SK-N-SH (cell line): ENCODE results near the gene TACC2. TPM values are rescaled to one million over a fixed set of nuclear protein-coding genes. Genes with fewer than 3 reads are reported as not detected.

Experiments used
- CTCF ChIA-PET: fragments of 300-600, 350-600 bp; formaldehyde crosslinking; extraction: SDS; loops from one replicate; lab custom pipeline; 2021; lab: Yijun Ruan, JAX
- POLR2A ChIA-PET: fragments of 350-600 bp; sonication (Branson Sonifier 250); formaldehyde crosslinking; extraction: SDS; loops from one replicate; lab custom pipeline; 2020; ENCODE audit warnings: antibody characterized with exemption, inconsistent platforms; lab: Yijun Ruan, JAX
- DNase-seq: peaks from one replicate; pipeline ENCODE4 v3.0.0; 2012
- H2AFZ ChIP-seq: fragments of 200-600 bp; sonication (generic); 2 replicates; pipeline ENCODE4 v1.8.1; 2016; ENCODE audit warnings: antibody characterized with exemption, mild to moderate bottlenecking, low read depth
- H3F3A ChIP-seq: fragments of 200-600 bp; sonication (generic); replicated peaks from 2 replicates; pipeline ENCODE3; 2016; ENCODE audit warnings: antibody characterized with exemption, mild to moderate bottlenecking; ENCODE audit not compliant: insufficient read depth
- H3K27ac ChIP-seq, 2 experiments: fragments of 200-500 bp in 1 of 2; fragments of 200-600 bp in 1 of 2; sonication (Bioruptor generic) in 1 of 2; sonication (generic), shearing (Covaris generic) in 1 of 2; 2 replicates each; pipeline versions ENCODE4 v1.5.1 to v1.6.1; 2014 to 2016; ENCODE audit warnings: low read depth in 2 of 2, inconsistent platforms in 1 of 2, low read length in 1 of 2, mild to moderate bottlenecking in 1 of 2, mixed read lengths in 1 of 2
- H3K27me3 ChIP-seq: fragments of 200-600 bp; sonication (generic), shearing (Covaris generic); 2 replicates; pipeline ENCODE4 v1.6.1; 2016; ENCODE audit warnings: mixed run types; ENCODE audit not compliant: insufficient read depth
- H3K36me3 ChIP-seq, 2 experiments: fragments of 200-500 bp in 1 of 2; fragments of 200-600 bp in 1 of 2; sonication (Bioruptor generic) in 1 of 2; sonication (generic) in 1 of 2; replicated peaks in 1 of 2; 2 replicates each; pipeline versions ENCODE3 to v1.5.1; 2014 to 2016; ENCODE audit warnings: low read length in 1 of 2, mild to moderate bottlenecking in 1 of 2; ENCODE audit not compliant: insufficient read depth in 2 of 2, control insufficient read depth in 1 of 2
- H3K4me1 ChIP-seq, 2 experiments: fragments of 200-500 bp in 1 of 2; fragments of 200-600 bp in 1 of 2; sonication (Bioruptor generic) in 1 of 2; sonication (generic), shearing (Covaris generic) in 1 of 2; 2 replicates each; pipeline versions ENCODE4 v1.5.1 to v1.6.1; 2014 to 2016; ENCODE audit warnings: low read depth in 1 of 2, low read length in 1 of 2, mixed run types in 1 of 2; ENCODE audit not compliant: insufficient read depth in 2 of 2, control insufficient read depth in 1 of 2
- H3K4me2 ChIP-seq: fragments of 200-600 bp; sonication (generic), shearing (Covaris generic); 2 replicates; pipeline ENCODE4 v1.6.1; 2017; ENCODE audit warnings: mixed run types
- H3K4me3 ChIP-seq, 2 experiments: fragments of 200-500 bp in 1 of 2; fragments of 200-600 bp in 1 of 2; sonication (Bioruptor generic) in 1 of 2; sonication (generic), shearing (Covaris generic) in 1 of 2; 2 replicates each; pipeline versions ENCODE4 v1.5.1 to v1.8.1; 2014 to 2016; ENCODE audit warnings: low read depth in 2 of 2, inconsistent platforms in 1 of 2, low read length in 1 of 2, mild to moderate bottlenecking in 1 of 2, mixed read lengths in 1 of 2, moderate library complexity in 1 of 2
- H3K79me2 ChIP-seq: fragments of 200-600 bp; sonication (generic); 2 replicates; pipeline ENCODE4 v1.8.1; 2017; ENCODE audit warnings: mild to moderate bottlenecking; ENCODE audit not compliant: insufficient read depth
- H3K9ac ChIP-seq: fragments of 200-600 bp; sonication (generic); 2 replicates; pipeline ENCODE4 v1.6.1; 2017; ENCODE audit warnings: mixed run types
- H3K9me2 ChIP-seq: fragments of 200-600 bp; sonication (generic); 2 replicates; pipeline ENCODE4 v1.6.1; 2017; ENCODE audit warnings: mixed run types
- H3K9me3 ChIP-seq: fragments of 200-600 bp; sonication (generic); 2 replicates; pipeline ENCODE4 v1.6.1; 2017; ENCODE audit warnings: mixed run types, mild to moderate bottlenecking, moderate library complexity
- H4K20me1 ChIP-seq: fragments of 200-600 bp; sonication (generic); 2 replicates; pipeline ENCODE4 v1.6.1; 2017; ENCODE audit warnings: mild to moderate bottlenecking, mixed run types; ENCODE audit not compliant: insufficient read depth
- CTCF ChIP-seq: fragments of 200-600 bp; sonication (generic); IDR thresholded peaks from 2 replicates; pipeline ENCODE4 v1.6.1; 2017; ENCODE audit warnings: antibody characterized with exemption, mild to moderate bottlenecking, moderate library complexity
- ELF1 ChIP-seq: IDR thresholded peaks from 2 replicates; pipeline ENCODE4 v1.4.0; 2012
- FOSL2 ChIP-seq: IDR thresholded peaks from 2 replicates; pipeline ENCODE4 v1.4.0; 2012; ENCODE audit warnings: low read depth, mild to moderate bottlenecking, moderate library complexity, borderline replicate concordance
- GABPA ChIP-seq: IDR thresholded peaks from 2 replicates; pipeline ENCODE4 v1.4.0; 2012; ENCODE audit warnings: low read depth, mild to moderate bottlenecking
- IRF3 ChIP-seq: fragments of 150-350 bp; IDR thresholded peaks from 2 replicates; pipeline ENCODE4 v1.6.1; 2016; ENCODE audit warnings: mild to moderate bottlenecking, low read depth, low read length
- MAX ChIP-seq: IDR thresholded peaks from 2 replicates; pipeline ENCODE4 v1.4.0; 2012; ENCODE audit warnings: low read depth
- NRF1 ChIP-seq: IDR thresholded peaks from 2 replicates; pipeline ENCODE4 v1.6.1; 2012; ENCODE audit warnings: low read depth, mild to moderate bottlenecking, low read length
- PBX3 ChIP-seq: IDR thresholded peaks from 2 replicates; pipeline ENCODE4; 2012
- POLR2AphosphoS5 ChIP-seq: IDR thresholded peaks from 2 replicates; pipeline ENCODE4 v1.6.1; 2012; ENCODE audit warnings: low read depth, low read length
- RCOR1 ChIP-seq: fragments of 150-350 bp; IDR thresholded peaks from 2 replicates; pipeline ENCODE4 v1.6.1; 2017; ENCODE audit warnings: antibody characterized with exemption, low read length
- REST ChIP-seq: IDR thresholded peaks from 2 replicates; pipeline ENCODE4 v1.6.1; 2012; ENCODE audit warnings: mild to moderate bottlenecking, low read depth, low read length, moderate library complexity
- RFX5 ChIP-seq: IDR thresholded peaks from 2 replicates; pipeline ENCODE4 v1.6.1; 2012; ENCODE audit warnings: mild to moderate bottlenecking, improper control_type of control experiment, low read length
- SIN3A ChIP-seq: IDR thresholded peaks from 2 replicates; pipeline ENCODE4 v1.6.1; 2012; ENCODE audit warnings: low read depth, mild to moderate bottlenecking, low read length, moderate library complexity, borderline replicate concordance
- SMC3 ChIP-seq: IDR thresholded peaks from 2 replicates; pipeline ENCODE4 v1.6.1; 2012; ENCODE audit warnings: low read depth, low read length, improper control_type of control experiment
- TAF1 ChIP-seq: IDR thresholded peaks from 2 replicates; pipeline ENCODE4 v1.6.1; 2012; ENCODE audit warnings: low read depth, mild to moderate bottlenecking, low read length, moderate library complexity, borderline replicate concordance
- YY1 ChIP-seq: IDR thresholded peaks from 2 replicates; pipeline ENCODE4 v1.4.0; 2012; ENCODE audit warnings: low read depth, mild to moderate bottlenecking
- WGBS: methylation state at CpG from one replicate; pipeline ENCODE4 v1.1.6; 2017; ENCODE audit warnings: low lambda C conversion rate; 5-methylcytosine and 5-hydroxymethylcytosine counted together
- polyA plus RNA-seq, 3 experiments: library from polyadenylated mRNA; depleted of rRNA; stranded (reverse); fragments of >200 nt; gene quantifications; 2 replicates each; pipeline ENCODE4 v1.2.3, GENCODE V29; 2012
- TF ChIP-seq, protein P1 (sequence below): IDR thresholded peaks from 2 replicates; pipeline ENCODE4 v1.4.0; 2012; ENCODE audit warnings: low read depth, borderline replicate concordance

Gene TACC2
- polyA plus RNA-seq, 1 of the 3 experiments (the other 2 are of a cell fraction) = 8.8 TPM

DNA sequence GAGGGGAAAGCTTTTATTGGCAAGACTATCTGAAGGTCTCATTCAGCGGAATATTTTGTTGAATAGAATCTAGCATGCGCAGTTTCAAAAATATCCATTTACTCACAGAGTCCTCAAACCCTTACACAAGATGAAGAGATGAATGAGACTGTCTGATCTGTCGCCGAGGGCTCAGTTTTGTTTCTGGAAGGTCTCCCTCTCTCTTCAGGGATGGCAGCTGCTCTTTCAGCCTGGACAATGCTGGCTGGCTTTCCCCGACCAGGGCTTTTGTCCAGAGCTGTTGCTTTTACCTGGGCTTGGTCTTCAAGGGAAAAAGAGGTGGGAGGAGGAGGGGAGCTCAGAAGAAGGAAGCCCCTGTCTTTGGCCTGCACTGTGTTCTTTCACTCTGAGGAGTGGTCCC, 200.2 kb downstream of the TACC2 start:
- no peak overlapping the region for H3K27ac ChIP-seq

DNA sequence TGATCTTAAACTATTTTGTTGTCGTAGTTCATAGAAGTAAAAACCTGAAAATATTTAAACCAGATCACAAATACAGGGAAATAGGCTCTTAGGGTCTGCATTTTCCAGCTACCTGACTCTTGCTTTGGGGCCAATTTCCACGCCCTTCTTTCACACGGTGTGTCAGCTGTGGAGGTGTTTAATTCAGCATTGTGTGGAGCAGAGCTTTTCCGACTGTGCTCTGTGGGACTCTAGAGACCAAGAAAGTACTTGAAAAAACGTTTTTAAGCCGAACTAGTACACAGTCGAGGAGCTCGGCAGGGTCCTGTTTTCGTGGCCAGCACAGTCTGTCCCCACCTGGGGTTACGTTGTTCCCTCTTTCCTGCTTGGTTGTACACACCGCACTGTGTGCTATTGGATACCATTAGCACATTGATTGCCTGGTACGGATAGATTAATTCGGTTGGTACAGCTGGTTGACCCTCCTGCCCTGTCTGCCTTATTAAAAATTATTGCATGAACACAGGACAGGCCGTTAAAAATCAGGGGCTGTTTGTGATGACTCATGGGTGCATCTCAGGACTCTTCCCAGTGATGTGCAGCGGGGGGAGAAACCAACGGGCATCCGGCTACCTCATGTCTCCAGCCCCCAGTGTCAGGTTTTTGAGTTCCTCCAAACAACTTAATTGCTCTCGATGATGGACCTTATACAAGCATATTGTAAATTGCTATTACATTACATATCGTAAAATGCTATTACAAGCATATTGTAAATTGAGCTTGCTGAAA, 201.4 kb downstream of the TACC2 start:
- Histone ChIP-seq H3F3A (no peaks in the 10 kb centered on the region), H3K27me3 (no peaks in the 10 kb centered on the region), H3K36me3 (no peaks in the 10 kb centered on the region), H3K4me2 (no peak overlapping the region), H2AFZ (no peak overlapping the region), H3K79me2 (no peaks in the 10 kb centered on the region), H3K9ac (no peak overlapping the region), H3K4me1 (peaks cover 0 to 14% of the 10 kb centered on the region in 2 experiments; a peak in 1 of 4 replicates), H4K20me1 (no peaks in the 10 kb centered on the region), H3K9me3 (no peaks in the 10 kb centered on the region), H3K4me3 (no peak overlapping the region), H3K27ac (no peak overlapping the region), H3K9me2 (no peaks in the 10 kb centered on the region)
- no peak for DNase-seq
- 78% methylated on average over 19 of the region's 19 CpGs for WGBS
- ChIA-PET CTCF (no interaction called here), POLR2A (interaction anchor here (1.4 kb wide), 1 partner anchor 17 kb away, joined by 3 read pairs; no protein-coding TSS in a partner anchor)
- no peak for TF ChIP-seq POLR2AphosphoS5
- TF ChIP-seq SMC3 = no peak
- TF ChIP-seq NRF1 = no peak
- no peak for TF ChIP-seq CTCF
- no peak for TF ChIP-seq REST
- TF ChIP-seq YY1 = no peak
- TF ChIP-seq RFX5 = no peak
- no peak for TF ChIP-seq PBX3
- no peak for TF ChIP-seq ELF1
- TF ChIP-seq GABPA = no peak
- TF ChIP-seq TAF1 = no peak
- TF ChIP-seq FOSL2 = no peak
- no peak for TF ChIP-seq SIN3A
- no peak for TF ChIP-seq IRF3
- TF ChIP-seq RCOR1 = no peak

More for the DNA sequence above, 200.2 kb downstream of the TACC2 start:
- Histone ChIP-seq H3K4me2 (no peak overlapping the region), H3K27me3 (no peaks in the 10 kb centered on the region), H3K4me1 (peaks cover 0 to 14% of the 10 kb centered on the region in 2 experiments; a peak in 1 of 4 replicates), H3F3A (no peaks in the 10 kb centered on the region), H4K20me1 (no peaks in the 10 kb centered on the region), H3K9me3 (no peaks in the 10 kb centered on the region), H3K9ac (no peak overlapping the region), H2AFZ (no peak overlapping the region), H3K79me2 (peaks cover 2% of the 10 kb centered on the region; the same call in 1 of the 2 replicates), H3K9me2 (no peaks in the 10 kb centered on the region), H3K36me3 (no peaks in the 10 kb centered on the region), H3K4me3 (no peak overlapping the region)
- TF ChIP-seq MAX (no peak), NRF1 (no peak)
- TF ChIP-seq, protein P1, sequence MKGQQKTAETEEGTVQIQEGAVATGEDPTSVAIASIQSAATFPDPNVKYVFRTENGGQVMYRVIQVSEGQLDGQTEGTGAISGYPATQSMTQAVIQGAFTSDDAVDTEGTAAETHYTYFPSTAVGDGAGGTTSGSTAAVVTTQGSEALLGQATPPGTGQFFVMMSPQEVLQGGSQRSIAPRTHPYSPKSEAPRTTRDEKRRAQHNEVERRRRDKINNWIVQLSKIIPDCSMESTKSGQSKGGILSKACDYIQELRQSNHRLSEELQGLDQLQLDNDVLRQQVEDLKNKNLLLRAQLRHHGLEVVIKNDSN = no peak
- ChIA-PET POLR2A (interaction anchor here (1.0 to 1.4 kb wide), 2 partner anchors 9 to 16 kb away, joined by 3 read pairs; no protein-coding TSS in a partner anchor), CTCF (no interaction called here)
- 96% methylated on average over 4 of the region's 5 CpGs for WGBS
- no peak for DNase-seq
